H1 (cell line): Measurements from ENCODE around the gene CAMK2D. TPM values are rescaled to one million over a fixed set of nuclear protein-coding genes. Genes with fewer than 3 reads are reported as not detected.

Experiments
- CTCF ChIA-PET: fragments of 300-600 bp; sonication (Branson Sonifier 250); formaldehyde crosslinking; loops from one replicate; lab custom pipeline; 2021; ENCODE audit not compliant: partially characterized antibody; lab: Charles Lee
- POLR2A ChIA-PET: fragments of 300-600 bp; sonication (Branson Sonifier 250); formaldehyde crosslinking; loops from one replicate; lab custom pipeline; 2021; ENCODE audit warnings: inconsistent platforms; ENCODE audit not compliant: partially characterized antibody; lab: Charles Lee
- DNase-seq, 2 experiments: peaks; one replicate each; pipeline versions ENCODE4 v3.0.0 to v3.0.0-alpha.2; 2010 to 2022; ENCODE audit warnings: low spot score in 2 of 2, low read depth in 1 of 2, mixed read lengths in 1 of 2
- FAIRE-seq: peaks from 2 replicates; lab custom pipeline; 2011; peaks lifted over from hg19 to GRCh38; lab: Jason Lieb, UNC
- H2AFZ ChIP-seq: 2 replicates; pipeline ENCODE4 v1.8.1; 2012; ENCODE audit warnings: low read length, inconsistent platforms
- H2AK5ac ChIP-seq: 2 replicates; pipeline ENCODE4 v1.6.1; 2013; ENCODE audit warnings: low read depth, low read length
- H2BK120ac ChIP-seq: replicated peaks from 2 replicates; pipeline ENCODE3; 2013; ENCODE audit warnings: low read depth, low read length, inconsistent platforms
- H2BK12ac ChIP-seq: 2 replicates; pipeline ENCODE4 v1.6.1; 2013; ENCODE audit warnings: low read depth, low read length
- H2BK15ac ChIP-seq: 2 replicates; pipeline ENCODE4 v1.6.1; 2013; ENCODE audit warnings: low read length
- H2BK20ac ChIP-seq: 2 replicates; pipeline ENCODE4 v1.6.1; 2013; ENCODE audit warnings: low read length
- H2BK5ac ChIP-seq: 2 replicates; pipeline ENCODE4 v1.6.1; 2013; ENCODE audit warnings: low read depth, low read length
- H3K14ac ChIP-seq: 2 replicates; pipeline ENCODE4 v1.6.1; 2013; ENCODE audit warnings: inconsistent platforms; ENCODE audit not compliant: insufficient read length
- H3K18ac ChIP-seq: 2 replicates; pipeline ENCODE4 v1.6.1; 2013; ENCODE audit warnings: low read length; ENCODE audit errors: extremely low read depth
- H3K23ac ChIP-seq: 2 replicates; pipeline ENCODE4 v1.6.1; 2013; ENCODE audit warnings: inconsistent platforms; ENCODE audit not compliant: insufficient read length
- H3K23me2 ChIP-seq: 2 replicates; pipeline ENCODE4 v1.6.1; 2013; ENCODE audit warnings: low read depth, low read length
- H3K27ac ChIP-seq: 2 replicates; pipeline ENCODE4 v1.6.1; 2011; ENCODE audit warnings: low read depth, low read length, inconsistent platforms
- H3K27me3 ChIP-seq, 4 experiments: replicated peaks in 1 of 4; 1 replicate in 1 of 4; 2 replicates in 3 of 4; pipeline versions ENCODE4 v1.6.1 to v1.8.1; 2011 to 2013; ENCODE audit warnings: low read length in 3 of 4, mild to moderate bottlenecking in 3 of 4, inconsistent platforms in 2 of 4, mixed read lengths in 2 of 4, moderate library complexity in 1 of 4; ENCODE audit not compliant: control insufficient read depth in 3 of 4, insufficient read depth in 3 of 4; ENCODE audit errors: extremely low read depth in 1 of 4
- H3K36me3 ChIP-seq, 4 experiments: 2 replicates each; pipeline versions ENCODE4 v1.6.1 to v1.8.1; 2011 to 2013; ENCODE audit warnings: mild to moderate bottlenecking in 4 of 4, low read length in 3 of 4, moderate library complexity in 2 of 4, control low read depth in 1 of 4, inconsistent platforms in 1 of 4; ENCODE audit not compliant: insufficient read depth in 4 of 4, control insufficient read depth in 2 of 4
- H3K4ac ChIP-seq: replicated peaks from 2 replicates; pipeline ENCODE3; 2013; ENCODE audit warnings: low read length, low read depth, mixed read lengths, inconsistent platforms; ENCODE audit not compliant: insufficient read length
- H3K4me1 ChIP-seq, 4 experiments: replicated peaks in 1 of 4; 1 replicate in 1 of 4; 2 replicates in 3 of 4; pipeline versions ENCODE4 v1.6.1 to v1.8.1; 2011 to 2013; ENCODE audit warnings: low read length in 3 of 4, inconsistent platforms in 2 of 4, mixed read lengths in 1 of 4; ENCODE audit not compliant: insufficient read depth in 4 of 4, control insufficient read depth in 3 of 4
- H3K4me2 ChIP-seq, 2 experiments: 2 replicates each; pipeline versions ENCODE4 v1.6.1 to v1.8.1; 2011 to 2013; ENCODE audit warnings: low read depth in 2 of 2, low read length in 2 of 2, control low read depth in 1 of 2, inconsistent platforms in 1 of 2, mild to moderate bottlenecking in 1 of 2; ENCODE audit not compliant: insufficient read depth in 1 of 2
- H3K4me3 ChIP-seq, 4 experiments: fragments of 200-600, 300-600 bp in 1 of 4; sonication (generic), shearing (Covaris generic), sonication (Bioruptor Twin) in 1 of 4; 2 replicates each; pipeline versions ENCODE4 v1.5.1 to v1.8.1; 2011 to 2016; ENCODE audit warnings: low read length in 4 of 4, low read depth in 3 of 4, control low read depth in 2 of 4, inconsistent platforms in 2 of 4, mild to moderate bottlenecking in 2 of 4, mixed read lengths in 1 of 4, moderate library complexity in 1 of 4; ENCODE audit not compliant: insufficient read depth in 2 of 4; ENCODE audit errors: extremely low read depth in 1 of 4
- H3K56ac ChIP-seq: replicated peaks from 2 replicates; pipeline ENCODE3; 2013; ENCODE audit warnings: low read depth, mild to moderate bottlenecking, mixed read lengths, low read length, inconsistent platforms; ENCODE audit not compliant: insufficient read length
- H3K79me1 ChIP-seq: 2 replicates; pipeline ENCODE4 v1.6.1; 2013; ENCODE audit warnings: low read depth, low read length, control low read depth
- H3K79me2 ChIP-seq, 2 experiments: 2 replicates each; pipeline versions ENCODE4 v1.6.1 to v1.8.1; 2012 to 2013; ENCODE audit warnings: low read length in 2 of 2, mild to moderate bottlenecking in 2 of 2, inconsistent platforms in 1 of 2; ENCODE audit not compliant: insufficient read depth in 2 of 2, control insufficient read depth in 1 of 2
- H3K9ac ChIP-seq, 4 experiments: replicated peaks in 1 of 4; 1 replicate in 1 of 4; 2 replicates in 3 of 4; pipeline versions ENCODE4 v1.6.1 to v1.8.1; 2011 to 2013; ENCODE audit warnings: low read depth in 3 of 4, low read length in 3 of 4, control low read depth in 2 of 4, mild to moderate bottlenecking in 2 of 4, moderate library complexity in 2 of 4, inconsistent platforms in 1 of 4; ENCODE audit errors: extremely low read depth in 1 of 4
- H3K9me3 ChIP-seq, 2 experiments: 2 replicates each; pipeline versions ENCODE4 v1.6.1 to v1.8.1; 2012 to 2013; ENCODE audit warnings: mild to moderate bottlenecking in 2 of 2, moderate library complexity in 2 of 2, control low read depth in 1 of 2, inconsistent platforms in 1 of 2, low read depth in 1 of 2, low read length in 1 of 2, mixed read lengths in 1 of 2; ENCODE audit not compliant: insufficient read depth in 2 of 2
- H4K20me1 ChIP-seq, 2 experiments: replicated peaks in 1 of 2; 2 replicates each; pipeline versions ENCODE3 to v1.8.1; 2011 to 2013; ENCODE audit warnings: inconsistent platforms in 2 of 2, low read length in 2 of 2, mild to moderate bottlenecking in 1 of 2; ENCODE audit not compliant: insufficient read depth in 2 of 2, control insufficient read depth in 1 of 2
- H4K5ac ChIP-seq: 2 replicates; pipeline ENCODE4 v1.6.1; 2013; ENCODE audit warnings: low read length, low read depth, mixed read lengths, inconsistent platforms; ENCODE audit not compliant: insufficient read length
- H4K8ac ChIP-seq: 2 replicates; pipeline ENCODE4 v1.8.0; 2013; ENCODE audit warnings: mild to moderate bottlenecking, moderate library complexity, low read length, inconsistent platforms; ENCODE audit not compliant: insufficient read depth; ENCODE audit errors: extremely low read depth
- H4K91ac ChIP-seq: replicated peaks from 2 replicates; pipeline ENCODE3; 2013; ENCODE audit warnings: low read length, mixed read lengths, inconsistent platforms; ENCODE audit not compliant: insufficient read length
- KDM5A ChIP-seq: fragments of 200-600 bp; IDR thresholded peaks from 2 replicates; pipeline ENCODE4 v1.7.1; 2012; ENCODE audit warnings: mild to moderate bottlenecking, low read length, inconsistent platforms, mixed read lengths
- SAP30 ChIP-seq: fragments of 300-600 bp; sonication (generic); IDR thresholded peaks from 2 replicates; pipeline ENCODE4 v1.7.1; 2012; ENCODE audit warnings: low read length, moderate library complexity, mild to moderate bottlenecking, inconsistent platforms; ENCODE audit not compliant: insufficient read depth, insufficient replicate concordance
- WGBS, 2 experiments: shearing (Covaris generic) in 1 of 2; methylation state at CpG; one replicate each; pipeline versions ENCODE4 v1.1.6 to v1.1.7; 2013 to 2015; ENCODE audit warnings: low lambda C conversion rate in 2 of 2, mixed read lengths in 2 of 2, inconsistent platforms in 1 of 2, low coverage in 1 of 2, missing lambda C conversion rate in 1 of 2; ENCODE audit not compliant: insufficient replicate concordance in 2 of 2, insufficient coverage in 1 of 2, insufficient read length in 1 of 2; ENCODE audit errors: extremely low coverage in 1 of 2, missing lambda C conversion rate in 1 of 2; 5-methylcytosine and 5-hydroxymethylcytosine counted together
- polyA plus RNA-seq, 7 experiments: library from polyadenylated mRNA; depleted of rRNA in 3 of 7; stranded (reverse) in 5 of 7; unstranded in 2 of 7; fragments of >200 nt in 5 of 7; fragments of 200-250 nt in 2 of 7; gene quantifications; 1 replicate in 5 of 7; 2 replicates in 1 of 7; 4 replicates in 1 of 7; pipeline versions ENCODE4 v1.2.1 to v1.2.3, GENCODE V29; 2011 to 2013; ENCODE audit warnings: missing spikeins in 2 of 7, mixed read lengths in 2 of 7
- total RNA-seq: library from RNA; stranded (reverse); fragmentation: NEBNext Ultra II Directional; extraction: Animal tissue kit (Norgen Biotek cat#: 25700); gene quantifications from 2 replicates; pipeline ENCODE4 v1.2.1, GENCODE V29; 2021

Gene CAMK2D
- total and polyA plus RNA-seq, 2 of the 8 experiments (the other 6 are each of a cell fraction or from before 2014, with no cell fraction given): 3.2 to 7.0 TPM

GRCh38 chr4:113757486-113757885 lies 4.1 kb downstream of the CAMK2D start:
- H3K36me3 ChIP-seq: no peaks in the 10 kb centered on the region
- no peak overlapping the region for H3K4me2 ChIP-seq
- no peaks in the 10 kb centered on the region for H4K20me1 ChIP-seq
- no peaks in the 10 kb centered on the region; a peak in 3 of 7 replicates for H3K4me1 ChIP-seq
- H2BK120ac ChIP-seq: no peak overlapping the region
- FAIRE-seq (no peak), DNase-seq (no peak)
- no peaks in the 10 kb centered on the region for H3K9me3 ChIP-seq
- H3K56ac ChIP-seq: no peak overlapping the region
- H2BK20ac ChIP-seq: no peak overlapping the region
- H3K79me1 ChIP-seq: no peaks in the 10 kb centered on the region
- H2BK5ac ChIP-seq: no peak overlapping the region
- H3K27ac ChIP-seq: no peak overlapping the region
- no peak overlapping the region for H3K18ac ChIP-seq
- H3K27me3 ChIP-seq: peaks cover 0 to 8% (median 6%) of the 10 kb centered on the region in 4 experiments; a peak in 6 of 7 replicates
- CTCF ChIA-PET: interaction anchor here (0.6 to 1.0 kb wide), 2 partner anchors 69 to 313 kb away, joined by 3 to 6 read pairs; no protein-coding TSS in a partner anchor
- no peak for TF ChIP-seq SAP30
- TF ChIP-seq KDM5A: no peak
- peaks cover 18% of the 10 kb centered on the region for H3K23me2 ChIP-seq
- H2AFZ ChIP-seq: no peak overlapping the region
- H3K4ac ChIP-seq: no peak overlapping the region
- no peak overlapping the region for H3K23ac ChIP-seq
- WGBS, 2 experiments: 75% methylated on average over 3 of the region's 3 CpGs; no CpG with 5 or more reads in 1 of the 2 experiments
- no peaks in the 10 kb centered on the region for H3K79me2 ChIP-seq
- no peak overlapping the region for H3K14ac ChIP-seq
- POLR2A ChIA-PET: no interaction called here
- no peak overlapping the region for H2AK5ac ChIP-seq
- no peak overlapping the region for H4K8ac ChIP-seq
- H2BK12ac ChIP-seq: no peak overlapping the region
- no peak overlapping the region for H3K9ac ChIP-seq
- no peak overlapping the region for H4K91ac ChIP-seq
- no peak overlapping the region for H4K5ac ChIP-seq
- H2BK15ac ChIP-seq: no peak overlapping the region
- H3K4me3 ChIP-seq: no peak overlapping the region
